ENCODE data around the gene BACE1. TPM values are rescaled to one million over a fixed set of nuclear protein-coding genes. Genes with fewer than 3 reads are reported as not detected.

The BACE1 gene
- total RNA-seq, 1 donor from 2014 or later: 8.2 TPM

- Histone ChIP-seq H3K27me3 (no peaks in the 10 kb centered on the region), H3K4me1 (peaks cover 3% of the 10 kb centered on the region), H2AFZ (replicated peaks) (no peak overlapping the region), H3F3A (ENCODE audit: low read depth) (no peaks in the 10 kb centered on the region), H3K9ac (no peak overlapping the region), H3K79me2 (ENCODE audit: low read depth) (no peaks in the 10 kb centered on the region), H3K36me3 (no peaks in the 10 kb centered on the region), H3K4me3 (no peak overlapping the region), H4K20me1 (ENCODE audit: low read depth) (no peaks in the 10 kb centered on the region), H3K4me2 (no peak overlapping the region), H3K27ac (no peak overlapping the region), H3K9me3 (ENCODE audit: low read depth) (no peaks in the 10 kb centered on the region)
- no peaks in the 10 kb centered on the region for H3K27me3 Mint-ChIP-seq (ENCODE audit: insufficient read depth, low read depth)
- no peak overlapping the region for H3K27ac Mint-ChIP-seq
- H3K4me3 Mint-ChIP-seq: no peak overlapping the region
- peaks cover 24% of the 10 kb centered on the region for H3K36me3 Mint-ChIP-seq
- H3K9me3 Mint-ChIP-seq: no peaks in the 10 kb centered on the region
- no peak for DNase-seq (ENCODE audit: low spot score)
- no peak for TF ChIP-seq EZH2phosphoT487 (IDR thresholded peaks at IDR 0.05)
- TF ChIP-seq EZH2 (IDR thresholded peaks at IDR 0.05): no peak
- TF ChIP-seq, protein P1, sequence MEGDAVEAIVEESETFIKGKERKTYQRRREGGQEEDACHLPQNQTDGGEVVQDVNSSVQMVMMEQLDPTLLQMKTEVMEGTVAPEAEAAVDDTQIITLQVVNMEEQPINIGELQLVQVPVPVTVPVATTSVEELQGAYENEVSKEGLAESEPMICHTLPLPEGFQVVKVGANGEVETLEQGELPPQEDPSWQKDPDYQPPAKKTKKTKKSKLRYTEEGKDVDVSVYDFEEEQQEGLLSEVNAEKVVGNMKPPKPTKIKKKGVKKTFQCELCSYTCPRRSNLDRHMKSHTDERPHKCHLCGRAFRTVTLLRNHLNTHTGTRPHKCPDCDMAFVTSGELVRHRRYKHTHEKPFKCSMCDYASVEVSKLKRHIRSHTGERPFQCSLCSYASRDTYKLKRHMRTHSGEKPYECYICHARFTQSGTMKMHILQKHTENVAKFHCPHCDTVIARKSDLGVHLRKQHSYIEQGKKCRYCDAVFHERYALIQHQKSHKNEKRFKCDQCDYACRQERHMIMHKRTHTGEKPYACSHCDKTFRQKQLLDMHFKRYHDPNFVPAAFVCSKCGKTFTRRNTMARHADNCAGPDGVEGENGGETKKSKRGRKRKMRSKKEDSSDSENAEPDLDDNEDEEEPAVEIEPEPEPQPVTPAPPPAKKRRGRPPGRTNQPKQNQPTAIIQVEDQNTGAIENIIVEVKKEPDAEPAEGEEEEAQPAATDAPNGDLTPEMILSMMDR (IDR thresholded peaks at IDR 0.05): no peak
- peaks cover 8% of the 10 kb centered on the region for H3K4me1 Mint-ChIP-seq
Measured at GRCh38 chr11:117281159-117281558, 34.9 kb downstream of the BACE1 start.

GRCh38 chr11:117279711-117280376, 36.2 kb downstream of the BACE1 start:
- peaks cover 23% of the 10 kb centered on the region for H3K36me3 Mint-ChIP-seq
- Histone ChIP-seq H3K4me1 (peaks cover 3% of the 10 kb centered on the region), H3K9ac (no peak overlapping the region), H4K20me1 (ENCODE audit: low read depth) (no peaks in the 10 kb centered on the region), H3K27me3 (no peaks in the 10 kb centered on the region), H3K27ac (no peak overlapping the region), H2AFZ (replicated peaks) (no peak overlapping the region), H3K36me3 (no peaks in the 10 kb centered on the region), H3K4me3 (no peak overlapping the region), H3K79me2 (ENCODE audit: low read depth) (no peaks in the 10 kb centered on the region), H3K9me3 (ENCODE audit: low read depth) (no peaks in the 10 kb centered on the region), H3K4me2 (no peak overlapping the region), H3F3A (ENCODE audit: low read depth) (peaks cover 3% of the 10 kb centered on the region)
- DNase-seq (ENCODE audit: low spot score): no peak
- no peaks in the 10 kb centered on the region for H3K9me3 Mint-ChIP-seq
- peaks cover 8% of the 10 kb centered on the region for H3K4me1 Mint-ChIP-seq
- no peak overlapping the region for H3K4me3 Mint-ChIP-seq
- TF ChIP-seq, protein P1 (IDR thresholded peaks at IDR 0.05): no peak
- TF ChIP-seq EZH2 (IDR thresholded peaks at IDR 0.05): no peak
- TF ChIP-seq EZH2phosphoT487 (IDR thresholded peaks at IDR 0.05): no peak
- no peak overlapping the region for H3K27ac Mint-ChIP-seq
- H3K27me3 Mint-ChIP-seq (ENCODE audit: insufficient read depth, low read depth): no peaks in the 10 kb centered on the region

DNA sequence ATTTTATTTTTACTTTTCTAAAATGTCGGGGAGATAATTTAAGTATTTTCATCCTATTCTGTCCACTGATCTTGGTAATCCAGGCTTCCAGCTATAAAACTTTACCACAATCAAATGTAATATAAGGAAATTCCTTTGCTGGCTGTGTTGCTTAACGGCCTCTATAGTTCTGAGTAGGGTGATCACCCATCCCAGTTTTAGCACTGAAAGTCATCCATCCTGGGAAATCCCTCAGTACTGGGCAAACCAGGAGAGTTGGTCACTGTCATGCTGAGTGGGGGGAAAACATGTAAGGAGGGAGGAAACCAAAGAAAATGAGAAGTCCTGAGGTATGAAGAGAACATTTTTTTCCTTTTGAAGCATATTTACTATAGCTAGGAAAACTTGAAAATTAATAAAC, 37.7 kb downstream of the BACE1 start:
- no peak for TF ChIP-seq EZH2 (IDR thresholded peaks at IDR 0.05)
- TF ChIP-seq, protein P1 (IDR thresholded peaks at IDR 0.05): no peak
- no peak for TF ChIP-seq EZH2phosphoT487 (IDR thresholded peaks at IDR 0.05)
- H4K20me1 ChIP-seq (ENCODE audit: low read depth): no peaks in the 10 kb centered on the region
- no peak for DNase-seq (ENCODE audit: low spot score)
- H2AFZ ChIP-seq (replicated peaks): no peak overlapping the region
- H3K9me3 ChIP-seq (ENCODE audit: low read depth): no peaks in the 10 kb centered on the region
- no peak overlapping the region for H3K27ac ChIP-seq
- Mint-ChIP-seq H3K27ac (peak overlapping the region; percentile 1), H3K4me1 (peaks cover 8% of the 10 kb centered on the region), H3K36me3 (peaks cover 26% of the 10 kb centered on the region), H3K27me3 (ENCODE audit: insufficient read depth, low read depth) (no peaks in the 10 kb centered on the region), H3K4me3 (no peak overlapping the region), H3K9me3 (no peaks in the 10 kb centered on the region)
- no peak overlapping the region for H3K9ac ChIP-seq
- peaks cover 3% of the 10 kb centered on the region for H3K4me1 ChIP-seq
- no peak overlapping the region for H3K4me3 ChIP-seq
- no peaks in the 10 kb centered on the region for H3K27me3 ChIP-seq
- H3F3A ChIP-seq (ENCODE audit: low read depth): peaks cover 3% of the 10 kb centered on the region
- H3K36me3 ChIP-seq: no peaks in the 10 kb centered on the region
- H3K79me2 ChIP-seq (ENCODE audit: low read depth): no peaks in the 10 kb centered on the region
- no peak overlapping the region for H3K4me2 ChIP-seq

Measured in neural progenitor cell (in vitro differentiated cells).